Endothelial cell (in vitro differentiated cells): ENCODE results near the gene ANGPTL7. TPM values are rescaled to one million over a fixed set of nuclear protein-coding genes. Genes with fewer than 3 reads are reported as not detected.
"Not testable (repeated sequence)": the region's sequence is repeated elsewhere in the genome, so short reads cannot be mapped to it uniquely, and the experiment has no call there.

Source experiments
- DNase-seq: peaks from one replicate; pipeline ENCODE4 v3.0.0; 2021; ENCODE audit warnings: low spot score
- H3K27ac Mint-ChIP-seq: one replicate; pipeline ENCODE4 v1.8.0; 2021; ENCODE audit warnings: mixed read lengths, inconsistent platforms; ENCODE audit not compliant: unreplicated experiment
- H3K27me3 Mint-ChIP-seq: one replicate; pipeline ENCODE4 v1.8.0; 2021; ENCODE audit warnings: mild to moderate bottlenecking, moderate library complexity, mixed read lengths, inconsistent platforms; ENCODE audit not compliant: unreplicated experiment
- H3K36me3 Mint-ChIP-seq: one replicate; pipeline ENCODE4 v1.8.0; 2021; ENCODE audit warnings: mild to moderate bottlenecking, low read depth, mixed read lengths, inconsistent platforms; ENCODE audit not compliant: unreplicated experiment
- H3K4me1 Mint-ChIP-seq: one replicate; pipeline ENCODE4 v1.8.0; 2021; ENCODE audit warnings: mild to moderate bottlenecking, mixed read lengths, inconsistent platforms; ENCODE audit not compliant: unreplicated experiment
- H3K4me3 Mint-ChIP-seq: one replicate; pipeline ENCODE4 v1.8.0; 2021; ENCODE audit warnings: mild to moderate bottlenecking, mixed read lengths, inconsistent platforms; ENCODE audit not compliant: unreplicated experiment
- H3K9me3 Mint-ChIP-seq: one replicate; pipeline ENCODE4 v1.8.0; 2021; ENCODE audit warnings: mixed read lengths, inconsistent platforms; ENCODE audit not compliant: unreplicated experiment
- CTCF ChIP-seq: fragments of 200-600 bp; sonication (generic); IDR thresholded peaks from one replicate; pipeline ENCODE4 v1.5.0; 2021; ENCODE audit warnings: antibody characterized with exemption; ENCODE audit not compliant: unreplicated experiment
- total RNA-seq: library from RNA; stranded (reverse); fragmentation: NEBNext Ultra II Directional; extraction: Animal tissue kit (Norgen Biotek cat#: 25700); gene quantifications from one replicate; pipeline ENCODE4 v1.2.1, GENCODE V29; 2021; ENCODE audit not compliant: unreplicated experiment

The ANGPTL7 gene
- total RNA-seq, 1 donor from 2014 or later: not detected

GRCh38 chr1:11176081-11176706, 13.0 kb upstream of the ANGPTL7 start:
- no peak for TF ChIP-seq CTCF
- Mint-ChIP-seq H3K4me3 (no peak overlapping the region), H3K27me3 (no peaks in the 10 kb centered on the region), H3K36me3 (peaks cover 4% of the 10 kb centered on the region), H3K9me3 (no peaks in the 10 kb centered on the region), H3K4me1 (no peaks in the 10 kb centered on the region), H3K27ac (no peak overlapping the region)
- no peak for DNase-seq

- no peak for TF ChIP-seq CTCF
- DNase-seq: no peak
- H3K4me3 Mint-ChIP-seq: no peak overlapping the region
- H3K4me1 Mint-ChIP-seq: no peaks in the 10 kb centered on the region
- no peaks in the 10 kb centered on the region for H3K27me3 Mint-ChIP-seq
- no peak overlapping the region for H3K27ac Mint-ChIP-seq
- no peaks in the 10 kb centered on the region for H3K9me3 Mint-ChIP-seq
- H3K36me3 Mint-ChIP-seq: peaks cover 4% of the 10 kb centered on the region
These were observed 10.8 kb upstream of the ANGPTL7 start for GRCh38 chr1:11178021-11179015.

GRCh38 chr1:11179125-11179524, 10.0 kb upstream of the ANGPTL7 start:
- Mint-ChIP-seq H3K4me3 (no peak overlapping the region), H3K27ac (no peak overlapping the region), H3K4me1 (no peaks in the 10 kb centered on the region), H3K9me3 (no peaks in the 10 kb centered on the region), H3K27me3 (no peaks in the 10 kb centered on the region), H3K36me3 (peaks cover 4% of the 10 kb centered on the region)
- no peak for DNase-seq
- TF ChIP-seq CTCF: no peak

GRCh38 chr1:11179749-11180148, 9.4 kb upstream of the ANGPTL7 start:
- not testable (repeated sequence) for DNase-seq, H3K36me3 Mint-ChIP-seq, H3K9me3 Mint-ChIP-seq, H3K27ac Mint-ChIP-seq, H3K4me1 Mint-ChIP-seq, H3K4me3 Mint-ChIP-seq, H3K27me3 Mint-ChIP-seq

GRCh38 chr1:11180342-11180744, 8.8 kb upstream of the ANGPTL7 start:
- no peak for DNase-seq
- Mint-ChIP-seq H3K27me3 (no peaks in the 10 kb centered on the region), H3K27ac (no peak overlapping the region), H3K9me3 (no peaks in the 10 kb centered on the region), H3K4me3 (no peak overlapping the region), H3K36me3 (peaks cover 8% of the 10 kb centered on the region), H3K4me1 (peaks cover 5% of the 10 kb centered on the region)
- TF ChIP-seq CTCF: no peak
